Raji (cell line): ENCODE results near the gene SOX14.

Experiments
- POLR2A ChIP-seq: IDR thresholded peaks from 2 replicates; pipeline ENCODE4 v1.6.1; 2011; ENCODE audit warnings: low read depth, low read length, control low read depth; ENCODE audit not compliant: insufficient read depth

Gene SOX14

GRCh38 chr3:137789236-137789635, 25.1 kb downstream of the SOX14 start:
- TF ChIP-seq POLR2A: no peak

- TF ChIP-seq POLR2A: no peak
Measured at GRCh38 chr3:137792626-137793271, 28.6 kb downstream of the SOX14 start.

GRCh38 chr3:137796993-137797392, 32.9 kb downstream of the SOX14 start:
- no peak for TF ChIP-seq POLR2A

- TF ChIP-seq POLR2A: no peak
Measured at GRCh38 chr3:137803215-137803614, 39.1 kb downstream of the SOX14 start.

- no peak for TF ChIP-seq POLR2A
Measured at GRCh38 chr3:137807998-137808397, 43.9 kb downstream of the SOX14 start.

- TF ChIP-seq POLR2A: no peak
Measured at GRCh38 chr3:137809509-137809908, 45.4 kb downstream of the SOX14 start.

GRCh38 chr3:137812023-137812422, 47.9 kb downstream of the SOX14 start:
- no peak for TF ChIP-seq POLR2A

- no peak for TF ChIP-seq POLR2A
Measured at GRCh38 chr3:137815251-137815650, 51.1 kb downstream of the SOX14 start.
